Astrocyte of the spinal cord (primary cell): Measurements from ENCODE around the gene AMZ1.

Experiments
- DNase-seq: peaks from one replicate; pipeline ENCODE4 v3.0.0; 2011; ENCODE audit warnings: low read depth, low spot score
- H3K4me3 ChIP-seq: 2 replicates; pipeline ENCODE4 v1.5.1; 2011; ENCODE audit warnings: low read depth, mild to moderate bottlenecking, low read length, moderate library complexity
- in situ Hi-C: cut with HindIII; loops from 2 replicates; pipeline ENCODE4 v1.10.0; 2017; ENCODE audit warnings: low sequenced_read_pairs
- TF ChIP-seq, protein P1 (sequence below): IDR thresholded peaks from 2 replicates; pipeline ENCODE4 v1.5.1; 2012; ENCODE audit warnings: low read depth, mild to moderate bottlenecking, low read length, inconsistent platforms

Gene AMZ1

DNA sequence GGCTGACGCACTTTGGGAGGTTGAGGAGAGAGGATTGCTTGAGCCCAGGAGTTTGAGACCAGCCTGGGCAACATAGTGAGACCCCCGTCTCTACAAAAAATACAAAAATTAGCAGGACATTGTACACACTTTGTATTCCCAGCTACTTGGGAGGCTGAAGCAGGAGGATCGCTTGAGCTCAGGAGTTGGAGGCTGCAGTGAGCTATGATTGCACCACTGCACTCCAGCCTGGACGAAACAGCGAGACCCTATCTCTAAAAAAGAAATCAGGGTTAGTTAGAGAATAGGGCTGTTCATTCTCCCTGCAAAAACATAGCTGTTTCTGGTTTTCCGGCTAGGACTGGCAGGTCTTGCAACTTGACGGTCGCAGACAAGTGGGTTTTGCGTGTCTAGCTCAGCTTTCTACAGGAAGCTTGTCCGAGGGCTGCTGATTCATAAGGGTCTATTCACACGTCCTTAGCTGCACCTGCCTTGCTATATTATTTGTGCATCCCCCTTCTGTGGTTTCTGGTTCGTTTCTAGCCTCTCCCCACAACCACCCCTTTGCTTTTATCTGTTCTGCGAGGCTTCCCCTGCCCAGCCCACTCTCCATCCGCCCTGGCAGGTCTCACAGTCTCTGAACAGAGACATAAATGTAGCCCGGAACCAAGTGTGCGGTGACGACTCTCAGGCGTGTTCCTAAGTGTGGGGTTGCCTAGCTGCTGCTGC, 10.7 kb downstream of the AMZ1 start:
- no peak for DNase-seq
- TF ChIP-seq, protein P1, sequence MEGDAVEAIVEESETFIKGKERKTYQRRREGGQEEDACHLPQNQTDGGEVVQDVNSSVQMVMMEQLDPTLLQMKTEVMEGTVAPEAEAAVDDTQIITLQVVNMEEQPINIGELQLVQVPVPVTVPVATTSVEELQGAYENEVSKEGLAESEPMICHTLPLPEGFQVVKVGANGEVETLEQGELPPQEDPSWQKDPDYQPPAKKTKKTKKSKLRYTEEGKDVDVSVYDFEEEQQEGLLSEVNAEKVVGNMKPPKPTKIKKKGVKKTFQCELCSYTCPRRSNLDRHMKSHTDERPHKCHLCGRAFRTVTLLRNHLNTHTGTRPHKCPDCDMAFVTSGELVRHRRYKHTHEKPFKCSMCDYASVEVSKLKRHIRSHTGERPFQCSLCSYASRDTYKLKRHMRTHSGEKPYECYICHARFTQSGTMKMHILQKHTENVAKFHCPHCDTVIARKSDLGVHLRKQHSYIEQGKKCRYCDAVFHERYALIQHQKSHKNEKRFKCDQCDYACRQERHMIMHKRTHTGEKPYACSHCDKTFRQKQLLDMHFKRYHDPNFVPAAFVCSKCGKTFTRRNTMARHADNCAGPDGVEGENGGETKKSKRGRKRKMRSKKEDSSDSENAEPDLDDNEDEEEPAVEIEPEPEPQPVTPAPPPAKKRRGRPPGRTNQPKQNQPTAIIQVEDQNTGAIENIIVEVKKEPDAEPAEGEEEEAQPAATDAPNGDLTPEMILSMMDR = no peak
- no peak overlapping the region for H3K4me3 ChIP-seq
- in situ Hi-C loops = no loop called here

DNA sequence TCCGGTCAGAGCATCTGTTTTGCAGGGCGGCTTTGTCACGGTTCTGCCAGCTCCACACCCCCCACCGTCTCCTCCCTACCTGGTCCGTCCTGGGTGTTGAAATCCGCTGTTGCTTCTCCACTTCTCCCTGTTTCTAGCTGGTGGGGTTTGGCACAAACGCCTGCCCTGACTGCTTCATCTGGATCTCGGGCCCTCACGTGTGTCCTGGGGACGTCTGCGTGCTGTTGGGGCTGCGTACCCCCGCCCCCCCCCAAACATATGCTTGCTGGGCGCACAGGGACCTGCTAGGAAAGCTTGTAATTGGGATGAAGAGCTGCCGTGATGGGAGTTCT, 11.3 kb downstream of the AMZ1 start:
- TF ChIP-seq, protein P1 = no peak
- in situ Hi-C loops = no loop called here
- DNase-seq = no peak
- no peak overlapping the region for H3K4me3 ChIP-seq

DNA sequence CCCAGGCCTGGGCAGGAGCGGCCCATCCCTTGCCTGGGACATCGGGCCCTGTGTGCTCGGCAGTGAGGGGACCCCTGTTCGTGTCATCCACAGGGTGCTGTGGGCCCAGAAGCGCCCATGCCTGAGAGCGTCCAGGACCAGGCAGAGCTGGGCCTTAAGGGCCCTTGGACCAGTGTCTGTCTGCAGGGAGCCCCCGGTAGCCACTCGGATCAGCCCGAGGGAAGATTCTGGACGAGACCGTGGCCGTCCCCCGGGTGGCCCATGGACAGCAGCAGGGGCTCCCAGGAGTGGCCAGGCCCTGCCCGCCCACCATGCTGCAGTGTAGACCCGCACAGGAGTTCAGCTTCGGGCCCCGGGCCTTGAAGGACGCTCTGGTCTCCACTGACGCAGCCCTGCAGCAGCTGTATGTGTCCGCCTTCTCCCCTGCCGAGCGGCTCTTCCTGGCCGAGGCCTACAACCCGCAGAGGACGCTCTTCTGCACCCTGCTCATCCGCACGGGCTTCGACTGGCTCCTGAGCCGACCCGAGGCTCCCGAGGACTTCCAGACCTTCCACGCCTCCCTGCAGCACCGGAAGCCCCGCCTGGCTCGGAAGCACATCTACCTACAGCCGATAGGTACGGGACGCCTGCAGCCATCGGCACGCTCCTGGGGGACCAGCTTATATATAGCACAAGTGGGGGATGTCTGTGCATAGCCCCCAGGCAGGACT, 12.3 kb downstream of the AMZ1 start:
- TF ChIP-seq, protein P1 = no peak
- DNase-seq = no peak
- in situ Hi-C loops = no loop called here
- no peak overlapping the region for H3K4me3 ChIP-seq

DNA sequence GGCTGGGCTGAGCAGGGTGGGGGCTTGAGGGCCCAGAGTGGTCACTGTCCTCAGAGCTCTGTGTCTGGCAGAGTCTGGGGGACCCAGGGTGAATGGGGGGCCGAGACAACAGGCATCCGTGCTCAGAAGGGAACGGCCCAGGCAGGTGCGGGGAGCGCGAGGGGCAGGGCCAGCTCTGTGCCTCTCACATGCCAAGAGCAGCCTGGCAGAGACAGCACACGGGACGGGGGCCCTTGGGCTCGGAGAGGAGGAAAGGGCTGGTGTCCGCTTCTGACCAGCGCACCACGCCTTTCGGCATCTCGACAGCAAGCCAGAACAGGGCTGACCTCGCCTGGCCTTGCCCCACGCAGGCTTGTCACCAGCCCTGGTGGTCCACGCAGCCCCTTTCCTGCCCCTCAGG, 13.4 kb downstream of the AMZ1 start:
- no peak overlapping the region for H3K4me3 ChIP-seq
- in situ Hi-C loops = no loop called here
- DNase-seq = no peak
- TF ChIP-seq, protein P1 = no peak

DNA sequence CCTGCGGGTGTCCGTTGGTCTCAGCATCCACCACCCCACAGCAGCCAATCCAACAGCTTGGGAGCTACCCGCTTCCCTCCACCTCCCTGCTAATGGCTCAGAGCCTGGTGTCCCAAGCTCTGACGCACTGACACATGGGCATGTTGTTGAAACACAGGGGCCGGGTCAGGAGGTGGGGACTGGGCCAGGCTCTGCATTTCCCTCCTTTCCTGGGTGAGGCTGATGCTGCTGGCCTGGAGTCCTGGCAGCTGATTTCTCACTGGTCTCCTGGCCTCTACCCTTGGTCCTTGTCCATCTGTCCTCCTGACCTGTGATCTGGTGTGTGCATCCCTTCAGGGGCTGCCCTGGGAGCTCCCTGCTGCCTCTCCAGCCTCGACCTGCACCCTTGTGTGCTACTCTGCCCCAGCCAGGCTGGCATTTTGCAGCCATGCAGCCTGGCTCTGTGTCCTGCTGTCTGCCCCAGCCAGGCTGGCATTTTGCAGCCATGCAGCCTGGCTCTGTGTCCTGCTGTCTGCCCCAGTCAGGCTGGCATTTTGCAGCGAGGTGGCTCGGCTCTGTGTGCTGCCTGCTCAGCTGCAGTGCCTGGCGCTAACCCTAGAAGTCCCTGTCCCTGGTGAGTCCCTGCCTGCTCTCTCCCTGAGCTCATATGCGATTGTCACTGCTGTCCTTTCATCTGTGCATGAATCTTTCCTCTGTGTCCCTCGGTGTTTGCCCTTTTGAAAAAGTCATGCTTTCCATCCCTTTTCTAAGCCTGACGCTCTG, 14.0 kb downstream of the AMZ1 start:
- no peak for DNase-seq
- in situ Hi-C loops = no loop called here
- H3K4me3 ChIP-seq = no peak overlapping the region
- TF ChIP-seq, protein P1 = no peak

DNA sequence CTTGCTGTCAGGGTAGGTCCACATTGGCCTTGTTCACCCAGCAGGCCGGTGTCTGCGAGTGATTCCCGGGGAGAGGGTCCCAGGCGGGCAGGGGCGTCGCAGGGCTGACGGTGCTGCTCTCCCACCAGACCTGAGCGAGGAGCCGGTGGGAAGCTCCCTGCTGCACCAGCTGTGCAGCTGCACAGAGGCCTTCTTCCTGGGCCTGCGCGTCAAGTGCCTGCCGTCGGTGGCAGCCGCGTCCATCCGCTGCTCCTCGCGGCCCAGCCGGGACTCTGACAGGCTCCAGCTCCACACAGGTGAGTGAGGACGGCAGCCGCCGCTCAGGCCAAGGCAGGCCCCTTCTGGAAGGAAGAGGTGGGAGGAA, 14.6 kb downstream of the AMZ1 start:
- H3K4me3 ChIP-seq = no peak overlapping the region
- TF ChIP-seq, protein P1 = no peak
- in situ Hi-C loops = no loop called here
- DNase-seq = no peak
